Measurements from ENCODE around the gene SLC2A4RG. TPM values are rescaled to one million over a fixed set of nuclear protein-coding genes. Genes with fewer than 3 reads are reported as not detected.

SLC2A4RG gene
- total RNA-seq, 1 donor from 2014 or later = 65.6 TPM

GRCh38 chr20:63706027-63706695, 33.4 kb upstream of the SLC2A4RG start:
- Histone ChIP-seq H2AFZ (ENCODE audit: low read depth, low read length) (no peak overlapping the region), H3K4me2 (ENCODE audit: low read length) (peak overlapping the region; percentile 89), H3K27ac (ENCODE audit: low read depth, low read length) (peak overlapping the region; percentile 63), H3K4me3 (ENCODE audit: insufficient read depth, low read depth, low read length) (peak overlapping the region; percentile 77), H3K9ac (ENCODE audit: low read length) (peak overlapping the region; percentile 79), H3K36me3 (ENCODE audit: insufficient read depth, low read length) (peaks cover 15% of the 10 kb centered on the region), H3K27me3 (ENCODE audit: insufficient read depth, low read length) (no peaks in the 10 kb centered on the region), H4K20me1 (ENCODE audit: insufficient read depth, low read length) (peaks cover 41% of the 10 kb centered on the region), H3K9me3 (ENCODE audit: insufficient read depth, low read depth, low read length) (no peaks in the 10 kb centered on the region), H3K79me2 (ENCODE audit: insufficient read depth, low read length) (peaks cover 73% of the 10 kb centered on the region), H3K4me1 (ENCODE audit: insufficient read depth, low read length) (peaks cover 17% of the 10 kb centered on the region)
- H3K36me3 Mint-ChIP-seq (ENCODE audit: low read depth, unreplicated experiment) = peaks cover 12% of the 10 kb centered on the region
- peak overlapping the region; percentile 91 for H3K4me3 Mint-ChIP-seq (ENCODE audit: unreplicated experiment)
- H3K4me1 Mint-ChIP-seq (ENCODE audit: low read depth, unreplicated experiment) = peaks cover 12% of the 10 kb centered on the region
- peak overlapping the region; percentile 77 for H3K27ac Mint-ChIP-seq (ENCODE audit: unreplicated experiment)
- FAIRE-seq (no peak), DNase-seq (ENCODE audit: low read depth) (no peak)
- TF ChIP-seq EZH2 (IDR thresholded peaks at IDR 0.05; ENCODE audit: insufficient read depth, low read length) (no peak), CTCF (IDR thresholded peaks at IDR 0.05; ENCODE audit: insufficient read depth, low read depth, low read length) (no peak)
- H3K9me3 Mint-ChIP-seq (ENCODE audit: unreplicated experiment) = no peaks in the 10 kb centered on the region
- no peaks in the 10 kb centered on the region for H3K27me3 Mint-ChIP-seq (ENCODE audit: low read depth, unreplicated experiment)

DNA sequence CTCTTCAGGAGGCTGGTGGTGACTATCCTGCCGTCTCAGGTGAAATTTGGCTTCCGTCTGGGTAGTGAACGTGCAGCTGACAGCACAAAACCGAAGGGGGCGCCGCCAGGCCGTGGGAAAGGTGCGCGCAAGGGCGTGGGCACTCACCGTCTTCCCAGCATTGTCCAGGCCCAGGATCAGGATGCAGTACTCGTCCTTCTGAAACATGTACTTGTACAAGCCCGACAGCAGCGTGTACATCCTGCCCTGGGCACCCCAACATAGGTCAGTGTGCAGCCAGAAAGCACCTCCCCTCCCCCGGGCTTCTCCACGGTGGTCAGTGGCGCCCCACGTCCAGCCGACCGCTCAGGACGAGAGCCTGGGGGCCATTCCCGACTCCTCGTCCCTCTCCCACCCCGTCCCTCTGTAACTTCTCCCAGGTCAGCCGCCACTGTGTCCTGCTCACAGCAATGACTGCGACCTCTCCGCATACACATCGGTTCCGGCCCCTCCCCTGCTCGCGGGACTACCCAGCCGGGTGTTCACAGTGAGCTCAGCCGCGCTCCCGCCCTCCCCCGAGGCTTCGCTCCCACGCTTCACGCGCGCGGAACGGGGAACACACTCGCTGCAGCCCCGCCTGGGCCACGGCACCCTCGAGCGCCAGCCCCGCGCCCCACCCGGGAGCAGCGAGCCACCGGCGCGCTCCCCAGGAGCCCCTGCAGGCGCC, 32.6 kb upstream of the SLC2A4RG start:
- Histone ChIP-seq H3K9ac (ENCODE audit: low read length) (peak overlapping the region; percentile 79), H3K27ac (ENCODE audit: low read depth, low read length) (peak overlapping the region; percentile 63), H2AFZ (ENCODE audit: low read depth, low read length) (peak overlapping the region; percentile 81), H3K27me3 (ENCODE audit: insufficient read depth, low read length) (no peaks in the 10 kb centered on the region), H3K9me3 (ENCODE audit: insufficient read depth, low read depth, low read length) (no peaks in the 10 kb centered on the region), H3K4me1 (ENCODE audit: insufficient read depth, low read length) (peaks cover 17% of the 10 kb centered on the region), H3K36me3 (ENCODE audit: insufficient read depth, low read length) (peaks cover 20% of the 10 kb centered on the region), H3K4me2 (ENCODE audit: low read length) (peak overlapping the region; percentile 89), H4K20me1 (ENCODE audit: insufficient read depth, low read length) (peaks cover 49% of the 10 kb centered on the region), H3K79me2 (ENCODE audit: insufficient read depth, low read length) (peaks cover 82% of the 10 kb centered on the region), H3K4me3 (ENCODE audit: insufficient read depth, low read depth, low read length) (peak overlapping the region; percentile 77)
- DNase-seq (ENCODE audit: low read depth) (no peak), FAIRE-seq (no peak)
- H3K36me3 Mint-ChIP-seq (ENCODE audit: low read depth, unreplicated experiment) = peaks cover 13% of the 10 kb centered on the region
- H3K4me3 Mint-ChIP-seq (ENCODE audit: unreplicated experiment) = peak overlapping the region; percentile 91
- H3K27ac Mint-ChIP-seq (ENCODE audit: unreplicated experiment) = peak overlapping the region; percentile 77
- peaks cover 12% of the 10 kb centered on the region for H3K4me1 Mint-ChIP-seq (ENCODE audit: low read depth, unreplicated experiment)
- TF ChIP-seq EZH2 (IDR thresholded peaks at IDR 0.05; ENCODE audit: insufficient read depth, low read length) (no peak), CTCF (IDR thresholded peaks at IDR 0.05; ENCODE audit: insufficient read depth, low read depth, low read length) (peak; percentile 14)
- no peaks in the 10 kb centered on the region for H3K9me3 Mint-ChIP-seq (ENCODE audit: unreplicated experiment)
- no peaks in the 10 kb centered on the region for H3K27me3 Mint-ChIP-seq (ENCODE audit: low read depth, unreplicated experiment)
